Measurements from ENCODE around the gene IRAK1. TPM values are rescaled to one million over a fixed set of nuclear protein-coding genes. Genes with fewer than 3 reads are reported as not detected.

The IRAK1 gene
- total and polyA plus RNA-seq, 2 of the 8 experiments (the other 6 are each of a cell fraction or from before 2014, with no cell fraction given) = 26.6 to 41.7 TPM

DNA sequence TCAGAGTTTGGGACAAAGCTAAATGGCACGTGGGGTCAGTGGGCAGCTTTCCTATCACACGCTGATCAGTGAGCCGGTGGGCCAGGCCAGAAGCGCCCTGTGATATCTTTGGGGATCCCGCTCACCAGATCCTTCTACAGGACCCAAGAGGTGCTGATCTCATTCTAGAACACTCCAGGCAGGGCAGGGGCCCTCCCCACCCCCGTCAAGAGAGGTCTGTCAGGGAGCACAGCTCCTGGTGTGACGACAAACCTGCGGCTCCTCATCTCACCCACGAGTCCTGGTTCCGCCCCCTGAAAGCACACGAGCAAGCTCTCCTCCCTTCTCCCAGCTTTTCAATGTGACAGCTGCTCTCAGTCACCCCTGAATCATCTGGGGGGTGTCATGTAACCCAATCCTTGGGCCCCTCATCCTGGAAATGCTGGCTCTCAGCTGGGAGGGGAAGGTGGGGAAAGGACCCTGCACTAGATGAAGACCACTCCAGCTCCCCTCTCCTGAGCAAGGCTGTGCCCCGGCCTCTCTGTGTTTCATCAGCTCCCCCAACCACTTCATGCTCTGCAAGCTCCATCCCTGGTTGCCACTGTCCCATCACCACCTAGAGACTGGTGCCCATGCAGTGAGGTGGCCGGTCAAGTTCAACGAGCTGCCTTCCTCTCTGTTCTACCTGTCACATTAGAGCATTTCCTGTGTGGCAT lies 52.7 kb downstream of the IRAK1 start (continued):
- TF ChIP-seq TEAD4 (IDR thresholded peaks at IDR 0.05; ENCODE audit: low read depth, low read length) (no peak), RAD21 (IDR thresholded peaks at IDR 0.05 in 1 of 2, conservative IDR thresholded peaks at IDR 0.05 in 1 of 2; ENCODE audit: low read depth in 2 of 2, low read length in 2 of 2) (no peak), MAFK (IDR thresholded peaks at IDR 0.05; ENCODE audit: low read depth, low read length) (no peak)
- TF ChIP-seq, protein P1, sequence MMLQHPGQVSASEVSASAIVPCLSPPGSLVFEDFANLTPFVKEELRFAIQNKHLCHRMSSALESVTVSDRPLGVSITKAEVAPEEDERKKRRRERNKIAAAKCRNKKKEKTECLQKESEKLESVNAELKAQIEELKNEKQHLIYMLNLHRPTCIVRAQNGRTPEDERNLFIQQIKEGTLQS (IDR thresholded peaks at IDR 0.05; ENCODE audit: insufficient read depth, low read depth, low read length) = no peak
